Measurements from ENCODE around the gene FTO.

The FTO gene

GRCh38 chr16:53787423-53787822 is 83.5 kb downstream of the FTO start:
- no peak for FAIRE-seq

DNA sequence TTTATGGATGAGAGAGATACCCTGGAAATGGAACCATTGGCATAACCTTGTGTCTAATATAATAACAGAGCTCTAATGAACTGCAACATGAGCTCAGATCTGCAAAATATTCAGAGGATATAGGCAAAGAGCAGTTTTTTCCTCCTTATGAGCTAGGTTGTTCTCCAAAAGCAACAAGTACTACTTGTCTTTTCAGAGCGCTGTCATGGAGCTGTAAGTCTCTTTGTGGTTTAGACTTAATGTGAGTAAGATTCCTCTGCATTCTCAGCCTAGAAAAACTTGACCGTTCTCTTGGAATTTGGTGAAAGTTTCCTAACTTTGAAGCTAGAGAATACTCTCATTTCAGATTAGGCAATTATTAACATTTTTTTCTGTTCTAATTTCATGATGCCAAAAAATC is 85.2 kb downstream of the FTO start:
- FAIRE-seq = no peak

GRCh38 chr16:53792161-53792951 is 88.4 kb downstream of the FTO start:
- peak; percentile 93 for FAIRE-seq

GRCh38 chr16:53803451-53803850 is 99.5 kb downstream of the FTO start:
- no peak for FAIRE-seq

DNA sequence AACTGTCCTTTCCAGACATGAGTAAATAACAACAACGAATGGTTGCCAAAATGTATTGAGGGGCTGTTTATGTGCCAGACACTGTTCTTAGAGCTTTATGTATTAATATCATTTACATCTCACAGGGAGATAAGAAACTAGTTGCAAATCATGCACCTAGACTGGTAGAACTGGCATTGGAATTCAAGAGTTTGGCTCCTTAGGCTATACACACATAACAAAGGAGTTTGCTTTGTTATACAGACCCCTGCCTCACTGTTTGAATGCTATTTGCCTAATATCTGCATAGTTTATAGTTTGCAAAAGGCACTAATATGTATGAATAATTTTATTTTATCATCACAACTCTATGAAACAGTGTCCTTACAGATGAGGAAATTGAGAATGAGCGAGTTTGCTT is 100.0 kb downstream of the FTO start:
- no peak for FAIRE-seq

DNA sequence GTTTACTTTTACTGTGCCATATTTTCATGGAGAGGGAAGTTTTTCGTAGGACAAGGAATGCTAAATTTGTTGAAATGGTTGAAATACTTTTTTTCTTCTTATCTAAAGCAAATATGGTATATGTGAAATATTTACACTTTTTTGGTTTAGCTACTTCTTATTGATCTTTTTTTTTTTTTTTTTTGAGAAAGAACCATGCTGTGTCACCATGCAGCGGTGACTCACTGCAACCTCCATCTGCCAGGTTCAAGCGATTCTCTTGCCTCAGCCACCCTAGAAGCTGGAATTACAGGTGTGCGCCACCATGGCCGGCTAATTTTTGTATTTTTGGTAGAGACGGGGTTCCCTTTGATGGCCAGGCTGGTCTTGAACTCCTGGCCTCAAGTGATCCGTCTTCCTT is 100.5 kb downstream of the FTO start:
- FAIRE-seq = no peak

DNA sequence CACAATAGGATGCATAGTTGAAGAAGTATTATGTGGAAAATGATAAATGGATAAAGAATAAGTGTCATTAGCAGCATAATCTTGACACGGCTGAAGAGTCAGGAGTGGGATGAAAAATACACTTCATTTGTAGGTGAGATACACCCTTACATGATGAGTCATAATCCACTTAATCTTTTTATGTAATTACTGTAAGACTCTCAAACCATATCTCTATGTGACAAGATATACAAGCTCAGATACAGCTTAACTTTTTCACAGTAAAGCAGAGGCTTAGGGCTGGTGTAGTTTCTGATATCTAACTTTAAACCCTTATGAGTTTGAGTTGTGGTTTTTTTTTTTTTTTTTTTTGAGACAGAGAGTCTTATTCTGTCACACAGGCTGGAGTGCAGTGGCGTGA is 101.2 kb downstream of the FTO start:
- no peak for FAIRE-seq

- FAIRE-seq = no peak
Measured at GRCh38 chr16:53805752-53806151, 101.8 kb downstream of the FTO start.

GRCh38 chr16:53809088-53809932 is 105.4 kb downstream of the FTO start:
- no peak for FAIRE-seq

- FAIRE-seq = no peak
Measured at GRCh38 chr16:53812914-53813313, 109.0 kb downstream of the FTO start.

DNA sequence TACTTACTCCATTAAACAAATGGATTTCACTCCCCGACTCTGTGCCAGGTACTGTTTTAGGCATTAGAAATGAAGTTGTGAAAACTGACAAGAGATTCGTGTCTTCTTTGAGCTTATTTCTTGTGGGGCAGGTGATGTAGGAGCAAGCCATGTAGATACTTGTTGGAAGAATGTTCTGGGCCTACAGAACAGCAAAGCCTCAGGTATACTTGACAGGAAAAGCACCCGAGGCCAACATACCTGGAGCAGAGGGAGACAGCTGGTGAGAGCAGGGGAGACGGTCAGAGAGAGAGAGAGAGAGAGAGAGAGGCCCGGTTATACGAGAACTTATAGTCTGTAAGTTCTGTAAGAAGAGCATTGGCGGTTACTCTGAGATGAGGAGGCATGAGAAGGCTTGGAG is 110.8 kb downstream of the FTO start:
- FAIRE-seq = no peak

DNA sequence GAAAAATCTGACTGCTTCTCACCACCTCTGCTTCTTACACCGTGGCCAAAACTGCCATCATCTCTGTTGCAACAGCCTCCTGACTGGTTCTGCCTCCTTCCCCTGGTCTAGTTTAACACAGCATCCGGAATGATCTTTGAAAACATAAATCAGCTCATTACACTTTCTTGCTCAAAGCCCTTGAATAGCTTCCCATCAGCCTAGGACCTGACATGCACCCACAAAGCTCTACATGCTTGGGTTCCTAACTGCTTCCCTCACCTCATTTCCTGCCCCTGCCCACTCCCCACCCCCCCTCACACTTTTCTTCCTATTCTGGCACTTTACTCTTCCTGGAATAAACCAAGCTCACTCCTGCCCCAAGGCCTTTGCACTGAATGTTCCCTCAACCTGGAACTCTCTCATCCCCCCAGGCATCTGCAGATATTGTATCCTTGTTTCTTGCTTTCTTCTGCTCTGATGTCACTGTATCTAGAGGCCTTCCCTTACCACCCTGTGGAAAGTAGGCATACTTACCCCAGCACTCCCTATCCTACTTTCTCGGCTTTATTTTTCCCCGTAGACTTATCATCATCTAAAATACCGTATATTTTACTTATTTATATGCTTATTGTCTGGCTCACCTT is 112.4 kb downstream of the FTO start:
- FAIRE-seq = no peak

- no peak for FAIRE-seq
Measured at GRCh38 chr16:53817117-53817755, 113.3 kb downstream of the FTO start.

- no peak for FAIRE-seq
Measured at GRCh38 chr16:53817812-53818550, 114.0 kb downstream of the FTO start.

DNA sequence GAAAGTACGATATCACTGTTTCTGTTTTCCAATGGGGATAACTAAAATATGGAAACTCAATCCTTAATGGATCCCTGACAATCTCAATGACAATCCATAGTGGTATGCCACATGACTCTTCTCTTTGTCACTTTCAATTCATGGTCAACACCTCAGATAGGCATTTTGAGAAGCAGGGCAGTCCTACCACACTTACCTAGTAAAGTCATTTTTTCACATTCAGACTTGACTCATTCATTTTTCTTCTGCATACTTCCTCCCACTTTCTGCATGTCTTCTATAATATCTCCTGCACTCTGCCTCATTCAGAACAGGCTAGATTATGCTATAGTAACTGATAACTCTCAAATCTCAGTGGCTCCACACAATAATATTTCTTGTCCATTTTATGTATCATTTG is 117.5 kb downstream of the FTO start:
- FAIRE-seq = no peak

GRCh38 chr16:53821957-53822625 is 118.1 kb downstream of the FTO start:
- no peak for FAIRE-seq

GRCh38 chr16:53822936-53823529 is 119.1 kb downstream of the FTO start:
- no peak for FAIRE-seq

- FAIRE-seq = no peak
Measured at GRCh38 chr16:53826658-53827057, 122.7 kb downstream of the FTO start.

DNA sequence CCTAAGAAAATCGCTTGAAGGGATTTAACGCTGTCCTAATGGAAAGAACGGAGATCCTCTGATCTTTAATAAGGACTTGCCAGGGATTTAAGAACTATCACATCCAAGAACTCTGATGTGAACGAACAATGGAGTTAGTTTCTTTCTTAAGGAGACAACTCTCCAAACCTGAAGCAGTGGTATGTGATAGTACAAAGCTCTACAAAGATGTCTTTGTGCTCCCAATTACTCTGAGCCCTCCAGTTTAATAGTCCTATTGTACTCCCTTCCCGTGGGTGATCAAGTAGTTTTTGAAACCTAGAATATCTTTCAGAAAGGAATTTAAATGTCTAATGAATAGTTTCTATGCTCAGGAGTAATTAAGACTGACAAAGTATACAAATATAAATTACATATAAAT is 123.8 kb downstream of the FTO start:
- no peak for FAIRE-seq

DNA sequence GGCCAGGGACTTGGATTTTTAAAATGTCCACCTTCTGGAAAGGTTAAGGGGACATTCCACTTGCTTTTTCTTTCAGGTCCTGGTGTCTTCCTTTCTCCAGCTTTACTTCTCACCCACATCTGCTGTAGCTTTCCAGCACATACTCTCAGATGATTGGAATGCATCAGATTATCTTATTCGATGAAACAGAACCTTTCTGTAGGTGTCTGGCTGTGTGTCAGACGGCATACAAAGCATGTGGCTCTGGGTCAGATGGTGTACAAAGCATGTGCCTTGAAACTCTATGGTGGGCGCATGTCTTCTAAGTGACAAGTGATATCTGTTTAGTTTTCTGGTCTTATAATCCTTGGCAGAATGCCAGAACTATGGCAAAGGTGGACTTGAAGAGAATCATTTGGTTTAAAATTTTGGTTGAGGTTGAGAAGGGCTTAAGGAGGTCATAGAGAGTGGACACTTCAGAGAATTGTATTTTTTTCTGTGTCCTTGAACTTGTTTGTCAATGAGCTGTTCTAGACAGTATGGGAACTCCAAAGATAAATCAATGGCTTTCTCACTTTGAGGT is 125.3 kb downstream of the FTO start:
- no peak for FAIRE-seq

GRCh38 chr16:53832896-53833544 is 129.1 kb downstream of the FTO start:
- FAIRE-seq = no peak

All from islet of Langerhans (tissue), 1 donor.